ENCODE results near the gene NEDD4L.

GRCh38 chr18:58359620-58360019 lies 315.6 kb downstream of the NEDD4L start:
- TF ChIP-seq ZNF274 (IDR thresholded peaks at IDR 0.05; ENCODE audit: low read depth, low read length) (no peak), YY1 (IDR thresholded peaks at IDR 0.05; ENCODE audit: insufficient read depth, insufficient read length) (no peak), SUZ12 (IDR thresholded peaks at IDR 0.05; ENCODE audit: extremely low read depth, insufficient read depth, insufficient read length) (no peak)

Data from NT2/D1 (cell line).